Measurements from ENCODE around the gene RAPGEF4.

DNA sequence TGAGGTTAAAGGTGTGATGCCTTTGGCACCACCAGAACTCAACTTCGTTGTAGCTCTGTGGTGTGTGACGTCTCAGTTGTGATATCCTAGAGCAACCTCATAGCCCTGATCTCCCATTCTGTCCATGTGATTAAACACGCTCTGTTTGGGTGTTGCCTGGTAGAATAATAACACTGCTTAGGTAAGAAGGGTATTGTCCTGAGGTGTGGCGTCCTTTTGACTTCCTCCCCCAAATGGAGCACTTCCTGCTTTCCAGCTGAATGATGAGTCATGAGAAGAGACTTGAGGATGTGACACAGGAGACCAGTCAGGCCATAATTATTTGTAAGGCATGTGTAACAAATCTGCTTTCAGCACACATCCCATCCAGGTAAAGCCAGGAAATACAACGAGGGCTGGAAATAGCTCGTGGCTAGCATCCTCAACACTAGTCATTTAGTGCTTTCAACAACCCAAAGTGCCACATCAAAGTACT, 100.7 kb downstream of the RAPGEF4 start:
- TF ChIP-seq, protein P1, sequence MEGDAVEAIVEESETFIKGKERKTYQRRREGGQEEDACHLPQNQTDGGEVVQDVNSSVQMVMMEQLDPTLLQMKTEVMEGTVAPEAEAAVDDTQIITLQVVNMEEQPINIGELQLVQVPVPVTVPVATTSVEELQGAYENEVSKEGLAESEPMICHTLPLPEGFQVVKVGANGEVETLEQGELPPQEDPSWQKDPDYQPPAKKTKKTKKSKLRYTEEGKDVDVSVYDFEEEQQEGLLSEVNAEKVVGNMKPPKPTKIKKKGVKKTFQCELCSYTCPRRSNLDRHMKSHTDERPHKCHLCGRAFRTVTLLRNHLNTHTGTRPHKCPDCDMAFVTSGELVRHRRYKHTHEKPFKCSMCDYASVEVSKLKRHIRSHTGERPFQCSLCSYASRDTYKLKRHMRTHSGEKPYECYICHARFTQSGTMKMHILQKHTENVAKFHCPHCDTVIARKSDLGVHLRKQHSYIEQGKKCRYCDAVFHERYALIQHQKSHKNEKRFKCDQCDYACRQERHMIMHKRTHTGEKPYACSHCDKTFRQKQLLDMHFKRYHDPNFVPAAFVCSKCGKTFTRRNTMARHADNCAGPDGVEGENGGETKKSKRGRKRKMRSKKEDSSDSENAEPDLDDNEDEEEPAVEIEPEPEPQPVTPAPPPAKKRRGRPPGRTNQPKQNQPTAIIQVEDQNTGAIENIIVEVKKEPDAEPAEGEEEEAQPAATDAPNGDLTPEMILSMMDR (IDR thresholded peaks at IDR 0.05) = no peak
- TF ChIP-seq EP300 (IDR thresholded peaks at IDR 0.05) = no peak
- no peak for TF ChIP-seq POLR2A (IDR thresholded peaks at IDR 0.05)

Data from gastroesophageal sphincter (tissue), 3 donors.